ENCODE data around the gene CASP8. TPM values are rescaled to one million over a fixed set of nuclear protein-coding genes. Genes with fewer than 3 reads are reported as not detected.

The CASP8 gene
- total and polyA plus RNA-seq, 4 donors, result 4.5 to 15.1 (median 8.7) TPM

DNA sequence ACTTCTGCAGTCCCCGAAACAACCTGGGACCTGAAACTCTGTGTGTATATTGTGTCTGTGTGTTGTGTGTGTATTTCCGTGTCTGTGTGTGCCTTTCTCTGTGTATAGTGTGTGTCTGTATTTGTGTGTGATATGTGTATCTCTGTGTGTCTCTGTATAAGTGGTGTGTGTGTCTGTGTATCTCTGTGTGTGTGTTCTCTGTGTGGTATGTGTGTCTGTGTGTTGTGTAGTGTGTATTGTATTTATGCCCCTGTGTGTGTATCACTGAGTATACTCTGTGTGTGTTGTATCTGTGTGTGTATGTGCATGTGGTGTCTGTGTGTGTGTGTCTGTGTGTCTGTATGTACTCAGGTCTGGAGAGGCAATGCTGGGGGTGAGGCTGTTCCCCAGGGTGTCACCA, 11.6 kb downstream of the CASP8 start:
- no peak overlapping the region for H3K4me3 ChIP-seq (ENCODE audit: low read depth in 1 of 3, low read length in 3 of 3)
- peaks cover 0 to 3% (median 0%) of the 10 kb centered on the region in 4 donors for H3K4me1 ChIP-seq (ENCODE audit: control insufficient read depth in 4 of 4, insufficient read depth in 4 of 4, low read length in 3 of 4)
- no peaks in the 10 kb centered on the region for H3K27me3 ChIP-seq (ENCODE audit: control insufficient read depth in 4 of 4, insufficient read depth in 4 of 4, low read length in 3 of 4)
- peaks cover 5 to 43% (median 30%) of the 10 kb centered on the region in 4 donors for H3K36me3 ChIP-seq (ENCODE audit: control insufficient read depth in 4 of 4, insufficient read depth in 3 of 4, low read depth in 1 of 4, low read length in 3 of 4)
- no peak for DNase-seq (ENCODE audit: low spot score)
- 96% methylated on average over 2 of the region's 2 CpGs for WGBS
- no peak overlapping the region for H3K9ac ChIP-seq (ENCODE audit: low read depth in 1 of 2, low read length in 2 of 2)
- no peaks in the 10 kb centered on the region for H3K9me3 ChIP-seq (ENCODE audit: control insufficient read depth in 4 of 4, low read length in 3 of 4)
- no peak for TF ChIP-seq GABPA (IDR thresholded peaks at IDR 0.05 in 1 of 2, conservative IDR thresholded peaks at IDR 0.05 in 1 of 2)
- TF ChIP-seq TAF1 (conservative IDR thresholded peaks at IDR 0.05), result no peak
- TF ChIP-seq RAD21 (IDR thresholded peaks at IDR 0.05), result no peak
- TF ChIP-seq HNF4G (IDR thresholded peaks at IDR 0.05), result no peak
- no peak for TF ChIP-seq FOXA2 (IDR thresholded peaks at IDR 0.05)
- TF ChIP-seq, protein P1, sequence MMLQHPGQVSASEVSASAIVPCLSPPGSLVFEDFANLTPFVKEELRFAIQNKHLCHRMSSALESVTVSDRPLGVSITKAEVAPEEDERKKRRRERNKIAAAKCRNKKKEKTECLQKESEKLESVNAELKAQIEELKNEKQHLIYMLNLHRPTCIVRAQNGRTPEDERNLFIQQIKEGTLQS (IDR thresholded peaks at IDR 0.05), result no peak
- TF ChIP-seq, protein P2, sequence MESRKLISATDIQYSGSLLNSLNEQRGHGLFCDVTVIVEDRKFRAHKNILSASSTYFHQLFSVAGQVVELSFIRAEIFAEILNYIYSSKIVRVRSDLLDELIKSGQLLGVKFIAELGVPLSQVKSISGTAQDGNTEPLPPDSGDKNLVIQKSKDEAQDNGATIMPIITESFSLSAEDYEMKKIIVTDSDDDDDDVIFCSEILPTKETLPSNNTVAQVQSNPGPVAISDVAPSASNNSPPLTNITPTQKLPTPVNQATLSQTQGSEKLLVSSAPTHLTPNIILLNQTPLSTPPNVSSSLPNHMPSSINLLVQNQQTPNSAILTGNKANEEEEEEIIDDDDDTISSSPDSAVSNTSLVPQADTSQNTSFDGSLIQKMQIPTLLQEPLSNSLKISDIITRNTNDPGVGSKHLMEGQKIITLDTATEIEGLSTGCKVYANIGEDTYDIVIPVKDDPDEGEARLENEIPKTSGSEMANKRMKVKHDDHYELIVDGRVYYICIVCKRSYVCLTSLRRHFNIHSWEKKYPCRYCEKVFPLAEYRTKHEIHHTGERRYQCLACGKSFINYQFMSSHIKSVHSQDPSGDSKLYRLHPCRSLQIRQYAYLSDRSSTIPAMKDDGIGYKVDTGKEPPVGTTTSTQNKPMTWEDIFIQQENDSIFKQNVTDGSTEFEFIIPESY (IDR thresholded peaks at IDR 0.05), result no peak
- TF ChIP-seq SP1 (IDR thresholded peaks at IDR 0.05), result no peak
- TF ChIP-seq, protein P3, sequence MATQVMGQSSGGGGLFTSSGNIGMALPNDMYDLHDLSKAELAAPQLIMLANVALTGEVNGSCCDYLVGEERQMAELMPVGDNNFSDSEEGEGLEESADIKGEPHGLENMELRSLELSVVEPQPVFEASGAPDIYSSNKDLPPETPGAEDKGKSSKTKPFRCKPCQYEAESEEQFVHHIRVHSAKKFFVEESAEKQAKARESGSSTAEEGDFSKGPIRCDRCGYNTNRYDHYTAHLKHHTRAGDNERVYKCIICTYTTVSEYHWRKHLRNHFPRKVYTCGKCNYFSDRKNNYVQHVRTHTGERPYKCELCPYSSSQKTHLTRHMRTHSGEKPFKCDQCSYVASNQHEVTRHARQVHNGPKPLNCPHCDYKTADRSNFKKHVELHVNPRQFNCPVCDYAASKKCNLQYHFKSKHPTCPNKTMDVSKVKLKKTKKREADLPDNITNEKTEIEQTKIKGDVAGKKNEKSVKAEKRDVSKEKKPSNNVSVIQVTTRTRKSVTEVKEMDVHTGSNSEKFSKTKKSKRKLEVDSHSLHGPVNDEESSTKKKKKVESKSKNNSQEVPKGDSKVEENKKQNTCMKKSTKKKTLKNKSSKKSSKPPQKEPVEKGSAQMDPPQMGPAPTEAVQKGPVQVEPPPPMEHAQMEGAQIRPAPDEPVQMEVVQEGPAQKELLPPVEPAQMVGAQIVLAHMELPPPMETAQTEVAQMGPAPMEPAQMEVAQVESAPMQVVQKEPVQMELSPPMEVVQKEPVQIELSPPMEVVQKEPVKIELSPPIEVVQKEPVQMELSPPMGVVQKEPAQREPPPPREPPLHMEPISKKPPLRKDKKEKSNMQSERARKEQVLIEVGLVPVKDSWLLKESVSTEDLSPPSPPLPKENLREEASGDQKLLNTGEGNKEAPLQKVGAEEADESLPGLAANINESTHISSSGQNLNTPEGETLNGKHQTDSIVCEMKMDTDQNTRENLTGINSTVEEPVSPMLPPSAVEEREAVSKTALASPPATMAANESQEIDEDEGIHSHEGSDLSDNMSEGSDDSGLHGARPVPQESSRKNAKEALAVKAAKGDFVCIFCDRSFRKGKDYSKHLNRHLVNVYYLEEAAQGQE (IDR thresholded peaks at IDR 0.05), result no peak
- TF ChIP-seq, protein P4, sequence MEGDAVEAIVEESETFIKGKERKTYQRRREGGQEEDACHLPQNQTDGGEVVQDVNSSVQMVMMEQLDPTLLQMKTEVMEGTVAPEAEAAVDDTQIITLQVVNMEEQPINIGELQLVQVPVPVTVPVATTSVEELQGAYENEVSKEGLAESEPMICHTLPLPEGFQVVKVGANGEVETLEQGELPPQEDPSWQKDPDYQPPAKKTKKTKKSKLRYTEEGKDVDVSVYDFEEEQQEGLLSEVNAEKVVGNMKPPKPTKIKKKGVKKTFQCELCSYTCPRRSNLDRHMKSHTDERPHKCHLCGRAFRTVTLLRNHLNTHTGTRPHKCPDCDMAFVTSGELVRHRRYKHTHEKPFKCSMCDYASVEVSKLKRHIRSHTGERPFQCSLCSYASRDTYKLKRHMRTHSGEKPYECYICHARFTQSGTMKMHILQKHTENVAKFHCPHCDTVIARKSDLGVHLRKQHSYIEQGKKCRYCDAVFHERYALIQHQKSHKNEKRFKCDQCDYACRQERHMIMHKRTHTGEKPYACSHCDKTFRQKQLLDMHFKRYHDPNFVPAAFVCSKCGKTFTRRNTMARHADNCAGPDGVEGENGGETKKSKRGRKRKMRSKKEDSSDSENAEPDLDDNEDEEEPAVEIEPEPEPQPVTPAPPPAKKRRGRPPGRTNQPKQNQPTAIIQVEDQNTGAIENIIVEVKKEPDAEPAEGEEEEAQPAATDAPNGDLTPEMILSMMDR (IDR thresholded peaks at IDR 0.05; ENCODE audit: low read depth, low read length, missing input control), result no peak
- TF ChIP-seq YY1 (IDR thresholded peaks at IDR 0.05), result no peak
- no peak for TF ChIP-seq EGR1 (IDR thresholded peaks at IDR 0.05; ENCODE audit: low read depth in 2 of 2)
- TF ChIP-seq HNF4A (conservative IDR thresholded peaks at IDR 0.05), result no peak
- TF ChIP-seq, protein P5, sequence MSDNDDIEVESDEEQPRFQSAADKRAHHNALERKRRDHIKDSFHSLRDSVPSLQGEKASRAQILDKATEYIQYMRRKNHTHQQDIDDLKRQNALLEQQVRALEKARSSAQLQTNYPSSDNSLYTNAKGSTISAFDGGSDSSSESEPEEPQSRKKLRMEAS (IDR thresholded peaks at IDR 0.05), result no peak
- no peak for TF ChIP-seq NR2F2 (IDR thresholded peaks at IDR 0.05)
- TF ChIP-seq FOXA1 (IDR thresholded peaks at IDR 0.05), result no peak
- TF ChIP-seq RXRA (IDR thresholded peaks at IDR 0.05), result no peak
- TF ChIP-seq JUND (IDR thresholded peaks at IDR 0.05), result no peak
- no peak overlapping the region for H3K27ac ChIP-seq (ENCODE audit: low read depth in 1 of 2, low read length in 2 of 2)
